Glomerular endothelial cell (primary cell): ENCODE data around the gene GIT2. TPM values are rescaled to one million over a fixed set of nuclear protein-coding genes. Genes with fewer than 3 reads are reported as not detected.
"Not testable (repeated sequence)": the region's sequence is repeated elsewhere in the genome, so short reads cannot be mapped to it uniquely, and the experiment has no call there.

Experiments used
- DNase-seq: peaks from one replicate; pipeline ENCODE4 v3.0.0-alpha.2; 2011; ENCODE audit warnings: low read depth, low spot score; ENCODE audit errors: extremely low read depth
- total RNA-seq: library from RNA; depleted of rRNA; stranded (reverse); fragments of >200 nt; gene quantifications from 2 replicates; pipeline ENCODE4 v1.2.3, GENCODE V29; 2015

Gene GIT2
- total RNA-seq, 1 donor from 2014 or later, result 65.6 TPM

DNA sequence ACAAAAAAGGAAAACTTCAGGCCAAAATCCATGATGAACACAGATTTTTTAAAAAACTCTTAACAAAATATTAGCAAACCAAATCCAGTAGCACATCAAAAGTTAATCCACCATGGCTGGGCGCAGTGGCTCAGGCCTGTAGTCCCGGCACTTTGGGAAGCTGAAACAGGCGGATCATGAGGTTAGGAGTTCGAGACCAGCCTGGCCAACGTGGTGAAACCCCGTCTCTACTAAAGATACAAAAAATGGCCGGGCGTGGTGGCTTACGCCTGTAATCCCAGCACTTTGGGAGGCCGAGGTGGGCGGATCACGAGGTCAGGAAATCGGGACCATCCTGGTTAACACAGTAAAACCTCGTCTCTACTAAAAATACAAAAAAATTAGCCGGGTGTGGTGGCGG, 9.9 kb downstream of the GIT2 start:
- DNase-seq, result not testable (repeated sequence)

- no peak for DNase-seq
These were observed 12.6 kb downstream of the GIT2 start for GRCh38 chr12:109983432-109984142.

DNA sequence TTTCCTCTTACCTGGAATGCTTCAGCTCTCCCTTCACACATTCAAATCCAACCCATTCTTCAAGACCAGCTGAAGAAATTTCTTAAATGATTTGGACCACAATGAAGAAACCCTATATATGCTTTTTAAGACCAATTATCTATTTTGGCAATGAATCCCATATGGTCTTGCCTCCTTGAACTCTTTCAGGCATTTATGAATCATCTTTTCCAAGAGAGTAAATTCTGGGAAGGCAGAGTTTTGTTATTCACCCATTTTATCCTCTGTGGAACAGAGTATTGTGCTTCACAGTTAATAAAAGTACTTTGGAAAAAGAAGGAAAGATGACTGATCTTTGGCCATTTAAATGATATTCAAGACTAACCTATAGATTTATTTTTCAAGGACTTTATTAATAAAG, 14.0 kb downstream of the GIT2 start:
- DNase-seq, result no peak

GRCh38 chr12:109981311-109981710, 14.9 kb downstream of the GIT2 start:
- DNase-seq, result no peak

DNA sequence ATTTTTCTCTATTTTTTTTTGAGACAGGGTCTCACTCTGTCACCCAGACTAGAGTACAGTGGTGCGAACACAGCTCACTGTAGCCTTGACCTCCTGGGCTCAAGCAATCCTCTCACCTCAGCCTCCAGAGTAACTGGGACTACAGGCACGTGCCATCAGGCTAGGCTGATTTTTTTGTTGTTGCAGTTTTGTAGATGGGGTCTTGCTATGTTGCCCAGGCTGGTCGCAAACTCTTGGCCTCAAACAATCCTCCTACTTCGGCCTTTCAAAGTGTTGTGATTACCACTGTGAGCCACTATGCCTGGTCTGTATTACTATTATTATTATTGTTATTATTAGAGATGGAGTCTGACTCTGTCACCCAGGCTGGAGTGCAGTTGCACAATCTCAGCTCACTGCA, 23.3 kb downstream of the GIT2 start:
- DNase-seq, result no peak

DNA sequence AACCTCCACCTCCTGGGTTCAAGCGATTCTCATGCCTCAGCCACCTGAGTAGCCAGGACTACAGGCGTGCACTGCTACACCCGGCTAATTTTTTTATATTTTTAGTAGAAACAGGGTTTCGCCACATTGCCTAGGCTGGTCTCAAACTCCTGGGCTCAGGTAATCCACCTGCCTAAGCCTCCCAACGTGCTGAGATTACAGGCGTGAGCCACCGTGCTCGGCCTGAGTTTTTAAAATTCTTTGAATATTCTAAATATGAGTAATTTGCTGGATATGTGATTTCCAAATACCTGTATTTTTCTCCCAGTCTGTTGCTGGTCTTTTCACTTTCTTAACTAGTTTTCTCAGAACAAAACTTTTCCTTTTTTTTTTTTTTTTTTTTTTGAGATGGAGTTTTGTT, 27.4 kb downstream of the GIT2 start:
- DNase-seq, result no peak

GRCh38 chr12:109968032-109968420, 28.1 kb downstream of the GIT2 start:
- no peak for DNase-seq

GRCh38 chr12:109967383-109968031, 28.7 kb downstream of the GIT2 start:
- DNase-seq, result no peak

GRCh38 chr12:109966546-109966945, 29.6 kb downstream of the GIT2 start:
- DNase-seq, result no peak

- DNase-seq, result no peak
These were observed 32.3 kb downstream of the GIT2 start for GRCh38 chr12:109963743-109964429.

DNA sequence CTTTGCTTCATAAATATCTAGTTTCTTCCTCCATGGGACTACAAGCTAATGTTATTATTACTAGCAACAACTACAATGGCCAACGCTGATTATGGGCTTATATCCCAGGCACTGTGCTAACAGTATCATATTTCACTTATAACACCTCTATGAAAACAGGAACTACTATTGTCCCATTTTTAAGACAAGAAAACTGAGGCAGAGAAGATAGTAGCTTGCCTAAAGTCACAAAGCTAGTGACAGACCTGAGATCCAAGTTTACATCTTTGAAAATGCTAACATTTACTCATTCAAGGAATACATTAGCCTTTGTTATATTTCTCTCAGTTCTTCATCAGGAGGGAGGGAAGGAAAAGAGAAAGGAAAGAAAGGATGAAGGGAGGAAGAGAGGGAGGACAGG, 32.8 kb downstream of the GIT2 start:
- DNase-seq, result no peak

DNA sequence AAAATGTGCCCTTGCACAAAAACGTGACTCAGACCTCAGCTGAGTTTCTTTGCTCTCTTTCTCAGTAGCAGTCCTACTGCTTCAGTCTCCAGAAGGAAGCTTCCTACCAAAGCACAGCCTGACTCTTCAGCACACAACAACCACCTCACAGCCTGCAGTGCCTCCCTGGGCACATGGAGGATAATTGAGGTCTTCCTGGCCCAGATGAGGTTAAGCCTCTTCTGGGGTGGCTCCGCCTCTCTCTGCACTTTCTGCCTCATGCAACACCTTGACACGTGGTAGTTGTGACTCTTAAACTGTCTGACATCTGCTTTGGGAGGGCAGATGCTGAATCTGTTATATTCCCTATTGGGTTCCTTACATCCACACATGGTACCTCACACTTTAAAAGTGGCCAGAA, 33.8 kb downstream of the GIT2 start:
- DNase-seq, result no peak

- no peak for DNase-seq
These were observed 34.6 kb downstream of the GIT2 start for GRCh38 chr12:109961612-109962011.

DNA sequence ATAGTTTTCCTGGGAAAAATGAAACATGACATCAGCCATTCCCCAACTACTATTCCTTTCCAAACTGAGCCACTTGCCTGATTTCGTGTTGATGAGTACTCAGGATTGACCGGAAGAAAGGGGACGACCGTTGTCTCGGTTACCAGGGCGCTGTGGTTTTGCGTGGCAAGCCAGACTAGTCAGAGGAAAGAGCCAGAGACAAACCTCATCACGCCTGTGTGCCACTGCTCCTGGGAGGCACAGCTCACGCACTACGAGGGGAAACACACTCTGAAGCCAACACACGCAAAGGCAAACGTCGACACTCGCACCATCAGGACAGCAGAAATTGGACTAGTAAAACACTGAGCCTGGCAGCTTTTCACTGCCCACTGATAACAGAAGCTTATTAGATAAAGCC, 35.0 kb downstream of the GIT2 start:
- DNase-seq, result peak; percentile 42

DNA sequence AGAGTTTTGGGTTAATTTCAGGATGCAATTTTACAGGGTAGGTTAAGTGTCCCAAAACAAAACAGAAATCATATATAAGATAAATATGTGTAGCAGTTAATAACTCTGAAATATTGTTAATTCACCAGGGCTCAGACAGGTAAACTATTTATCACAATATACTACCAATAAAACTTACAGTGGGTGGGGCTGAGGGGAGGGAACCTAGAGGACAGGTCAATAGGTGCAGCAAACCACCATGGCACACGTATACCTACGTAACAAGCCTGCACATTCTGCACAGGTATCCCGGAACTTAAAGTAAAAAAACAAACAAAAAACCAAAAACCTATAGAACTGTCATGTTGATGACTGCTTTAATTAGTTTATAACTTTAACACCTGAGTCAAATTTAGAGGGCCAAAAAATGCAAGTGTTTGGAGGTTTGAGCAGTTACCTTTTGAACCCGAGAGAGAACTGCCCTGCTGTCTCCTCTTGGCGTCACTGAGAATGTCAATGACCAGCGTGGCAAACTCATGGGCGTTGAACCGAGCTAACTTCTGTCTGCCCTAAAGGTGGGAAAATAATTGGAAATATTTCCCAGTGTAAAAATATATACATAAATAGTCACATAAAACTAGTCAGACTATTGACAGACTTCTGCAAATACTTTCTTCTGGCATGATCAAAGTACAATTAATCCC, 36.6 kb downstream of the GIT2 start:
- DNase-seq, result no peak

DNA sequence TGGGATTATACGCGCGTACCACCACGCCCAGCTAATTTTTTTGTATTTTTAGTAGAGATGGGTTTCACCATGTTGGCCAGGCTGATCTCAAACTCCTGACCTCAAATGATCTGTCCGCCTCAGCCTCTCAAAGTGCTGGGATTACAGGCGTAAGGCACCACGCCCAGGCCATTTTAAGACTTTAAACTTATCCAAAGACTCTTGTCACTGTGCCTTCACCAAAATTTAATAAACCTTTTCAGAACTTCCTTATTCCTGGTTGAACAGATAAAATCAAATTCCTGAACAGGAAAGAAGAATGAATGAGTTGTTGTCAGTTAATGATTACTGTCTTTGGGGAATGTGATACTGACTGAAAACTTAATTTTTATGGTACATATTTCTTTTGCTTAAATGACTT, 37.8 kb downstream of the GIT2 start:
- DNase-seq, result no peak

DNA sequence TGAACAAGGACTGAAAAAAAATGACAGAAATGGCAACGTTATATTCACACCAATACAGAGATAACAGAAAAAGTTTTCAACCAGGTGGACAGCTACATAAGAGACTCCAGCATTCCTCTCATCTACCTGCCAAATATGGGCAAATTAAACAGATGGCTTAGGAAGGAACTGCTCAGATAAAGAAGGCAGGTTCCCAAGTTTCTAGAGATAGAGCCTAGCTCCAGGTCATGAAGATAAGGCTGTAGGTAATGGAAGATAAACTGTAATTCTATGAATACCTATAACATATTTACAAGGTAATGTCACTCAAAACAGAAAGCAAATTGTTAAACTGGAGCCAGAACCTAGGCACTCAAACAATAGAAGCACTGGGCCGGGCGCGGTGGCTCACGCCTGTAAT, 42.5 kb downstream of the GIT2 start:
- DNase-seq, result no peak

- DNase-seq, result no peak
These were observed 43.3 kb downstream of the GIT2 start for GRCh38 chr12:109952873-109953272.

GRCh38 chr12:109952160-109952858, 43.9 kb downstream of the GIT2 start:
- no peak for DNase-seq

DNA sequence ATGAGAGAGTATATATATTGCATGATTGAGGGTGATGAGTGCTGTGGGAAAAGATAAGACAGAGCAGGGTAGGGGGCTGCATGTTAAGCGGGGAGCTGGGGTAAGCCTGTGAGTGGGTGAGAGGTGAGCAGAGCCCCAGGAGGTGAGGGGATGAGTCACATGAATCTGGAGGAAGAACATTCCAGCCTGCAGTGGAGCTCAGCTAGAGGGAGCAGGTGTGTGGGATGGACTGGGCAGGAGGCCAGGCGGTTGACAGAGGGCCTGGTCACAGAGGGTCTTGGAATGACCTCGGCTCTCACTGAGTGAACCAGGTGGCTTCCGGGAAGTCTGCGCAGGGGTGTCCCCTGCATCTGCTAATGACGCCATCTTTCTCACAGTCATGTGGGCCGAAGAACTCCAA, 44.4 kb downstream of the GIT2 start:
- DNase-seq, result no peak

GRCh38 chr12:109951136-109951535, 45.0 kb downstream of the GIT2 start:
- DNase-seq, result no peak
